ENCODE results near the gene DISP1.

- TF ChIP-seq POLR2AphosphoS5 (IDR thresholded peaks at IDR 0.05; ENCODE audit: borderline replicate concordance, low read depth, low read length), result no peak
- TF ChIP-seq EZH2 (IDR thresholded peaks at IDR 0.05), result no peak
These were observed 6.4 kb downstream of the DISP1 start for GRCh38 chr1:222821239-222821638.
